ENCODE data around the gene MYO3A. TPM values are rescaled to one million over a fixed set of nuclear protein-coding genes. Genes with fewer than 3 reads are reported as not detected.

Gene MYO3A
- polyA plus RNA-seq, 1 experiment: not detected

DNA sequence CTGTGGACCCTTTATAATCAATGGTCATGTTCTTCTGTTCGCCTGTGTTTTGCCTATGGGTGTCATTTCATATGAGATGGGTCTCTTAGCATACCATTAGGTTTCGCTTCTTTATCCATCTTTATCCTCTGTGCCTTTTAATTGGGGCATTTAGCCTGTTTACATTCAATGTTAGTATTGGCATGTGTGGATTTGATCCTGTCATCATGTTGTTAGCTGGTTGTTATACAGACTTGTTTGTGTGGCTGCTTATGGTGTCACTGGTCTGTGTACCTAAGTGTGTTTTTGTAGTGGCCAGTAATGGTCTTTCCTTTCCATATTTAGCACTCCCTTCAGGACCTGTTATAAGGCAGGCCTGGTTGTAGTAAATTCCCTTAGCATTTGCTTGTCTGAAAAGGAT is 90.3 kb downstream of the MYO3A start:
- DNase-seq (ENCODE audit: low read depth): no peak
- no peaks in the 10 kb centered on the region for H3K27me3 ChIP-seq (ENCODE audit: control insufficient read depth, insufficient read depth, low read length)
- TF ChIP-seq, protein P1, sequence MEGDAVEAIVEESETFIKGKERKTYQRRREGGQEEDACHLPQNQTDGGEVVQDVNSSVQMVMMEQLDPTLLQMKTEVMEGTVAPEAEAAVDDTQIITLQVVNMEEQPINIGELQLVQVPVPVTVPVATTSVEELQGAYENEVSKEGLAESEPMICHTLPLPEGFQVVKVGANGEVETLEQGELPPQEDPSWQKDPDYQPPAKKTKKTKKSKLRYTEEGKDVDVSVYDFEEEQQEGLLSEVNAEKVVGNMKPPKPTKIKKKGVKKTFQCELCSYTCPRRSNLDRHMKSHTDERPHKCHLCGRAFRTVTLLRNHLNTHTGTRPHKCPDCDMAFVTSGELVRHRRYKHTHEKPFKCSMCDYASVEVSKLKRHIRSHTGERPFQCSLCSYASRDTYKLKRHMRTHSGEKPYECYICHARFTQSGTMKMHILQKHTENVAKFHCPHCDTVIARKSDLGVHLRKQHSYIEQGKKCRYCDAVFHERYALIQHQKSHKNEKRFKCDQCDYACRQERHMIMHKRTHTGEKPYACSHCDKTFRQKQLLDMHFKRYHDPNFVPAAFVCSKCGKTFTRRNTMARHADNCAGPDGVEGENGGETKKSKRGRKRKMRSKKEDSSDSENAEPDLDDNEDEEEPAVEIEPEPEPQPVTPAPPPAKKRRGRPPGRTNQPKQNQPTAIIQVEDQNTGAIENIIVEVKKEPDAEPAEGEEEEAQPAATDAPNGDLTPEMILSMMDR (IDR thresholded peaks at IDR 0.05; ENCODE audit: insufficient read depth, low read depth, low read length): no peak
- no peaks in the 10 kb centered on the region for H3K36me3 ChIP-seq (ENCODE audit: control insufficient read depth, insufficient read depth, low read length)
- no peak overlapping the region for H3K4me3 ChIP-seq (ENCODE audit: low read depth, low read length)
- POLR2A ChIA-PET: no interaction called here
- CTCF ChIA-PET: no interaction called here

DNA sequence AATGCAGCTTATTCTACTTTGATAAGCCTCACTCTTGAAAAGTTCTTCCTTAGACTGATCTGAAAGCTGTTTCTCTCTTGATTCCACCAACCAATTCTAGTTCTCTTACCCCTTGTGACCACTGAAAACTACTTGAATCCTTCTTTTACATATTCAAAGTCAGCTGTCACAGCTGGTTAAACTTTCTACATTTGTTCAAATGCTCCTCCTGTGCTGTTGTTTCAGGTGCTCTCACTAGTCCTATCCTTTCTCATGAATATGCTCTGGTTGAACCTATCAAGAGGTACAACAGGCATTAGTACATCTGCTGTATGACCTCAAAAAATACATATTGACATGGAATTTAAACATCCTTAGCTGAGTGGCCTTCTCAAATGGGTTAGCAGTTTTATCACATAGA is 91.5 kb downstream of the MYO3A start:
- ChIA-PET CTCF (interaction anchor here (1.2 kb wide), 1 partner anchor 700 kb away, joined by 3 read pairs; no protein-coding TSS in a partner anchor), POLR2A (no interaction called here)

DNA sequence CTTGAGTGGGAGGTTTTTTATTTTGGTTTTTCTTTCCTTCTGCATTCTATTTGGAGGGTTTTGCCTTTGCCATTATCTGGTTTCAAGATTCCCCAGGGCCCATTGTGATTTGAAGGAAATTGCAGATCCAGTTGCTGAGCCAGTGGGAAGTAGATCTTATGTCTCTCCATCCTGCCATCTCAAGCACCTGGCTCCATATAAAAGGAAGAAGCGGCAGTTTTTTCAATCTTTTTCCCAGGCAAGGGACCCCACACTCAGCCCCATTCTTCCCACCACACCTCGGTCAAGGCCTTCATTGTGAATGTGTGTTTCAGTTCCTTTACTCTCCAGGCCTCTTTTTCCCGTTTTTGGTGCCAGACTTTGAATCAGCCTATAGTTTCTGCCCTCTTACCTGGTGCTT is 95.8 kb downstream of the MYO3A start:
- no peaks in the 10 kb centered on the region for H3K36me3 ChIP-seq (ENCODE audit: control insufficient read depth, insufficient read depth, low read length)
- no peaks in the 10 kb centered on the region for H3K27me3 ChIP-seq (ENCODE audit: control insufficient read depth, insufficient read depth, low read length)
- TF ChIP-seq, protein P1 (IDR thresholded peaks at IDR 0.05; ENCODE audit: insufficient read depth, low read depth, low read length): no peak
- no peak for DNase-seq (ENCODE audit: low read depth)
- ChIA-PET CTCF (no interaction called here), POLR2A (no interaction called here)
- no peak overlapping the region for H3K4me3 ChIP-seq (ENCODE audit: low read depth, low read length)

More for the DNA sequence above, 91.5 kb downstream of the MYO3A start:
- Histone ChIP-seq H3K27me3 (ENCODE audit: control insufficient read depth, insufficient read depth, low read length) (no peaks in the 10 kb centered on the region), H3K4me3 (ENCODE audit: low read depth, low read length) (no peak overlapping the region), H3K36me3 (ENCODE audit: control insufficient read depth, insufficient read depth, low read length) (no peaks in the 10 kb centered on the region)
- no peak for DNase-seq (ENCODE audit: low read depth)
- TF ChIP-seq, protein P1 (IDR thresholded peaks at IDR 0.05; ENCODE audit: insufficient read depth, low read depth, low read length): no peak

DNA sequence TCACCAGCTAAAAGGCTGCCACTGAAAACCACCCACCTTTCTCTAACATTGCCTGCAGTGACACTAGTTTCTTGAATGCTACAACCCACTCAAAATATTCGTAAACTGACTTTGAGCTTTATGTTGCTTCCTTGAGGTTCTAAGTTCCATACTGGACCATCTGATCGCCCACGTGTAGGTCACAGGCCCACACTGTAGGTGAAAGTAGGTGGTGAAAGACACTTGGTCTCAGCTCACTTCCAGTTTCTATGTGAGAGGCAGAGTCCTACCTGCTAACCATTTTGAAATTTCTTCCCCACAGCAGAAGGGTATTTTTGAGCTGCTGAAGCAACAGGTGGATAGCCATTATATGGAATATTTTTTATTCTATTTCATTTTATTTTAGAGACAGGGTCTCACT is 97.3 kb downstream of the MYO3A start:
- Histone ChIP-seq H3K36me3 (ENCODE audit: control insufficient read depth, insufficient read depth, low read length) (no peaks in the 10 kb centered on the region), H3K4me3 (ENCODE audit: low read depth, low read length) (no peak overlapping the region), H3K27me3 (ENCODE audit: control insufficient read depth, insufficient read depth, low read length) (no peaks in the 10 kb centered on the region)
- no peak for DNase-seq (ENCODE audit: low read depth)
- CTCF ChIA-PET: no interaction called here
- POLR2A ChIA-PET: no interaction called here
- TF ChIP-seq, protein P1 (IDR thresholded peaks at IDR 0.05; ENCODE audit: insufficient read depth, low read depth, low read length): no peak

DNA sequence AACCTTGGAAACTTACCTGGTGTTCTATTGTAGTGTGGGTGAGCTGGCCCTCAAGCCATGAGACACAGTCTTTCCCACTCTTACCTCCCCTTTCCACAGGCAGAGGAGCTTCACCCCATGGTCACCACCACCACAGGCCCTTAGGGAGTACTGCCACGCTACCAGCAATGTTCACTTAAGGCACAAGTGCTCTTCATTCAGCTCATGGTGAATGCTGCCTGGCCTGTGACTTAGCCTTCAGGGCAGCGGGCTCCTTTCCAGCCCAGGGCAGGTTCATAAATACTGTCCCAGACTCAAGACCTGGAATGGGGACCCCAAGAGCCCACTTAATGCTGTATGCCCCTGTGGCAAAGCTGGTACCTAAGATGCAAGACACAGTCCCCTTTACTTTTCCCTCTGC is 109.4 kb downstream of the MYO3A start:
- no peak for DNase-seq (ENCODE audit: low read depth)
- TF ChIP-seq, protein P1 (IDR thresholded peaks at IDR 0.05; ENCODE audit: insufficient read depth, low read depth, low read length): no peak
- no peaks in the 10 kb centered on the region for H3K36me3 ChIP-seq (ENCODE audit: control insufficient read depth, insufficient read depth, low read length)
- no peaks in the 10 kb centered on the region for H3K27me3 ChIP-seq (ENCODE audit: control insufficient read depth, insufficient read depth, low read length)
- ChIA-PET CTCF (interaction anchor here (1.0 kb wide), 1 partner anchor 9 kb away, joined by 3 read pairs; no protein-coding TSS in a partner anchor), POLR2A (no interaction called here)
- H3K4me3 ChIP-seq (ENCODE audit: low read depth, low read length): no peak overlapping the region

Measured in BJ (cell line).